HG03025 (cell line): ENCODE results near the gene PASK.

ENCODE experiments used
- ATAC-seq: cut with Tn5 transposase; IDR thresholded peaks from one replicate; pipeline ENCODE4 v1.9.1; 2021; ENCODE audit warnings: mild to moderate bottlenecking, moderate library complexity; ENCODE audit not compliant: unreplicated experiment, low FRiP score

The PASK gene

GRCh38 chr2:241088376-241088775 lies 60.9 kb downstream of the PASK start:
- ATAC-seq: no peak

- no peak for ATAC-seq
Observed at GRCh38 chr2:241087420-241088268, 61.6 kb downstream of the PASK start.

GRCh38 chr2:241084856-241085444 lies 64.3 kb downstream of the PASK start:
- no peak for ATAC-seq

GRCh38 chr2:241083091-241083415 lies 66.2 kb downstream of the PASK start:
- ATAC-seq: no peak

GRCh38 chr2:241082341-241083090 lies 66.8 kb downstream of the PASK start:
- no peak for ATAC-seq

GRCh38 chr2:241081643-241082340 lies 67.5 kb downstream of the PASK start:
- no peak for ATAC-seq

GRCh38 chr2:241081190-241081642 lies 68.1 kb downstream of the PASK start:
- no peak for ATAC-seq

GRCh38 chr2:241080405-241081189 lies 68.7 kb downstream of the PASK start:
- ATAC-seq: no peak

GRCh38 chr2:241074901-241075540 lies 74.3 kb downstream of the PASK start:
- no peak for ATAC-seq

GRCh38 chr2:241074065-241074818 lies 75.0 kb downstream of the PASK start:
- ATAC-seq: no peak

- no peak for ATAC-seq
Observed at GRCh38 chr2:241073166-241074064, 75.9 kb downstream of the PASK start.

- no peak for ATAC-seq
Observed at GRCh38 chr2:241072553-241073165, 76.6 kb downstream of the PASK start.

GRCh38 chr2:241072151-241072550 lies 77.1 kb downstream of the PASK start:
- no peak for ATAC-seq

- ATAC-seq: no peak
Observed at GRCh38 chr2:241071677-241072111, 77.6 kb downstream of the PASK start.

- no peak for ATAC-seq
Observed at GRCh38 chr2:241070811-241071676, 78.2 kb downstream of the PASK start.

GRCh38 chr2:241070361-241070760 lies 78.9 kb downstream of the PASK start:
- ATAC-seq: no peak
